NCI-H187 (cell line): ENCODE measurements around the gene PLA2G4B.

Experiments
- DNase-seq, 2 experiments: peaks; one replicate each; lab custom pipeline; 2025; lab: John Stamatoyannopoulos, UW

Gene PLA2G4B

GRCh38 chr15:41869770-41870688 lies 31.4 kb downstream of the PLA2G4B start:
- DNase-seq, result no peak

- DNase-seq, result no peak
These were observed 32.0 kb downstream of the PLA2G4B start for GRCh38 chr15:41870689-41871081.

- DNase-seq, result no peak
These were observed 32.7 kb downstream of the PLA2G4B start for GRCh38 chr15:41871175-41871905.

- DNase-seq, result no peak
These were observed 33.6 kb downstream of the PLA2G4B start for GRCh38 chr15:41872166-41872747.

- no peak for DNase-seq
These were observed 35.1 kb downstream of the PLA2G4B start for GRCh38 chr15:41873711-41874110.

- DNase-seq, result no peak
These were observed 36.1 kb downstream of the PLA2G4B start for GRCh38 chr15:41874736-41875135.

- DNase-seq, result no peak
These were observed 37.4 kb downstream of the PLA2G4B start for GRCh38 chr15:41876007-41876406.

GRCh38 chr15:41876689-41877088 lies 38.0 kb downstream of the PLA2G4B start:
- DNase-seq, result no peak

GRCh38 chr15:41877631-41878354 lies 39.1 kb downstream of the PLA2G4B start:
- DNase-seq, result no peak

- DNase-seq, result no peak
These were observed 39.7 kb downstream of the PLA2G4B start for GRCh38 chr15:41878355-41878699.

GRCh38 chr15:41879321-41879845 lies 40.7 kb downstream of the PLA2G4B start:
- no peak for DNase-seq

GRCh38 chr15:41880156-41880877 lies 41.7 kb downstream of the PLA2G4B start:
- DNase-seq, result no peak

- DNase-seq, result no peak
These were observed 42.4 kb downstream of the PLA2G4B start for GRCh38 chr15:41881086-41881485.

GRCh38 chr15:41881550-41881919 lies 42.9 kb downstream of the PLA2G4B start:
- DNase-seq, result no peak

GRCh38 chr15:41881920-41882688 lies 43.5 kb downstream of the PLA2G4B start:
- no peak for DNase-seq

- no peak for DNase-seq
These were observed 44.2 kb downstream of the PLA2G4B start for GRCh38 chr15:41882689-41883483.

- no peak for DNase-seq
These were observed 44.8 kb downstream of the PLA2G4B start for GRCh38 chr15:41883484-41883825.

GRCh38 chr15:41884458-41884857 lies 45.8 kb downstream of the PLA2G4B start:
- no peak for DNase-seq

GRCh38 chr15:41885321-41885720 lies 46.7 kb downstream of the PLA2G4B start:
- no peak for DNase-seq

- no peak for DNase-seq
These were observed 47.2 kb downstream of the PLA2G4B start for GRCh38 chr15:41885841-41886240.
